NCI-H1048 (cell line): ENCODE results near the gene TRIM71.
A peak's percentile ranks its signal among the peaks of the same experiment; 100 is the strongest.
"Not testable (repeated sequence)": the region's sequence is repeated elsewhere in the genome, so short reads cannot be mapped to it uniquely, and the experiment has no call there.

Experiments used
- DNase-seq: peaks from one replicate; lab custom pipeline; 2025; lab: John Stamatoyannopoulos, UW

Gene TRIM71

GRCh38 chr3:32817558-32818228 lies at the start of gene TRIM71:
Gene TRIM71, plus strand, starts transcription at chr3:32817997. Its CDS starts 84 bp downstream, at chr3:32818081.
- DNase-seq, result no peak

DNA sequence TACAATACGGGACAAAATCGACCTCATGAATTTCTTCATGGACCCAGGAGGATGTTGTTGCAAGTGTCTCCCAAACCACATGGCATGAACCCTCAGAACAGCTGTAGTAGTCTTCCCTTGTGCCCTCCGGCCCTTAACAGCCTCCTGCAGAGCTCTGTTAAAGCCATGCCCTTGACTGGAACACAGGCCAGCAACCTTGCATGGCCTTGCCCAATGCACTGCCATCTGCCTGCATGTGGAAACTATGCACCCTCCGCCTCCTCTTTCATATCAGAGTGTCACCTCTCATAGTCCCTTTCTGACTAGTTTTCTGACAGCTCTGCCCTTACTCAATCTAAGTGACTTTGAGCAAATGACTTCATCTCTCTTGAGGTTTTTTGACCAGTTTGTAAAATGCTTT lies 39.4 kb upstream of the TRIM71 start:
- no peak for DNase-seq

- DNase-seq, result no peak
Observed at GRCh38 chr3:32780071-32780734, 37.6 kb upstream of the TRIM71 start.

GRCh38 chr3:32780735-32781210 lies 37.0 kb upstream of the TRIM71 start:
- DNase-seq, result peak; percentile 79

DNA sequence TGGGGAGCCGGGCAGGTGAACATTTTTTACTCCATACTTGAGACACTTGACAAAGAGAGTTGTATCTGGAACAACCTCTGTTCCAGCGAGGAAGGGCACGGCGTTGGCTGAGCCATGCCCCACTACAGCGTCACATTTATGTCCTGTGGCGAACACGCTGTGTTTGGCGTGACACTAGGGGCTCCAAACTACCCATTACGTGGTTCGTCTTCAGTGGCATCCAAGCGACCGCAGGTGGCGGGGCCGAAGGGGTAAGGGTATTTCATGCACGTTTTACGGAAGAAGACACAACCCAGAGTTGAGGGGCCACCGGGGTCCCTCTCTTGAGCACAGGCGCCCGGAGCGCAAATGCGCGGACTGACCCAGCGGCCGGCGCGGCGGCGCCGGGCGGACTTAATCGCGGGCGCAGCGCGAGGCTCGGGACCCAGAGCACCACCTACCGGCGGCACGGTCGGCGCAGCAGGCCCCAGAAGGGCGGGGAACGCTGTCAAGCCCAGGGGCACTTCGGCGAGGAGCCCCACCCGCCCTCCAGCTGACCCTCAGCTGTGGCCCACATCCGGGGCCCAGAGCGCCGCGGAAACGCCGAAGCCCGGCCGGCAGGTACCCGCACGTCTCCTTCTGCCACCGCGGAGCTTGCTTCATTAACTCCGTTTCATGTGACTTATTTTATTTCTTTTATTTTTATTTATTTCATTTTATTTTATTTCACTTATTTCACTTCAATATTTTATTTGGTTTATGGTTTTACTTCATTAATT lies 36.4 kb upstream of the TRIM71 start:
- DNase-seq, result peak; percentile 64

DNA sequence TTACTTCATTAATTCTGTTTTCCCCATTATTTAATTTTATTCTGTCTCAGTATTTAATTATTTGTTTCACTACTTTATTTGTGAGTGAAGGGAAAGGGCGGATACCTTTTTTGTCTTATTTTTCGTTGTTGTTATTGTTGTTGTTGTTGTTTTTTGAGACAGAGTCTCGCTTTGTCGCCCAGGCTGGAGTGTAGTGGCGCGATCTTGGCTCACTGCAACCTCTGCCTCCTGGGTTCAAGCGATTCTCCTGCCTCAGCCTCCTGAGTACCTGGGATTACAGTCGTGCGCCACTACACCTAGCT lies 35.9 kb upstream of the TRIM71 start:
- DNase-seq, result not testable (repeated sequence)

DNA sequence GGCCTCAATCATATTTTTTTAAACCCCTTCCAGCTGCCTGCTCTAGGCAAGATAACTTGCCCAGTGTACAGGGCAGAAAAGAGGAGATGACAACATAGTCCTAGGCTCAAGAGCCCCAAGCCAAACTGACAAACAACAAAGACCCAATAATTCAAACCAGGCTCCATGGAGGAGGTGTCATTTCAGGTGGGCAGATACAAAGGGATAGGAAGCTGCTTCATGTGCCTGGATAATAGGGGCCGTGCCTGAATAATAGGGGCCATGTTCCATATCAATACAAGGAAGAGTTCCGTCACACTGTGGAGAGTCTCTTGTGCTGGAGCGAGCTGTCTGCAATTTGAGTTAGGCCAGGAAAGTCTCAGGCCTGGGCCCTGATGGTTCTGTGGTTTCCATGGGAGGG lies 35.4 kb upstream of the TRIM71 start:
- no peak for DNase-seq

DNA sequence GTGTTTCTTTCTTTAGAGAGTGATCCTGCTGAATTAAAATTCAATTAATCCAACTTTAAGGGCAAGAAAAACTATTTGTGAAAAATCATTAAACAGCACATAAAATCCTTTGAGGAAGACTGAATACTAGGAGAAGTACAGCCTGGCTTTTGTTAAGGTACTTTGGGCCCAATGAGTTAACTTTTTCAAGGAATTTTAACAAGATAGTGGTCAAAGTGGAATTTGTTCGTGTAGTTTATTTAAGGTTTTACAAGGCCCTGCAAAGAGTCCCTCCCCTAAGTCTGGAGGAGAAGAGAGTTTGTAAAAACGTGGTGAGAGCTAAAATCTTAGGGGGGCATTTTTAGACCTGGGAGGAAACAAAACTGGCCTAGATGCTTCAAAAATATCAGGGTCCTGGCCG lies 26.0 kb upstream of the TRIM71 start:
- no peak for DNase-seq

- no peak for DNase-seq
Observed at GRCh38 chr3:32794487-32795308, 23.1 kb upstream of the TRIM71 start.

- not testable (repeated sequence) for DNase-seq
Observed at GRCh38 chr3:32796384-32796950, 21.3 kb upstream of the TRIM71 start.

GRCh38 chr3:32797776-32798175 lies 20.0 kb upstream of the TRIM71 start:
- DNase-seq, result no peak

DNA sequence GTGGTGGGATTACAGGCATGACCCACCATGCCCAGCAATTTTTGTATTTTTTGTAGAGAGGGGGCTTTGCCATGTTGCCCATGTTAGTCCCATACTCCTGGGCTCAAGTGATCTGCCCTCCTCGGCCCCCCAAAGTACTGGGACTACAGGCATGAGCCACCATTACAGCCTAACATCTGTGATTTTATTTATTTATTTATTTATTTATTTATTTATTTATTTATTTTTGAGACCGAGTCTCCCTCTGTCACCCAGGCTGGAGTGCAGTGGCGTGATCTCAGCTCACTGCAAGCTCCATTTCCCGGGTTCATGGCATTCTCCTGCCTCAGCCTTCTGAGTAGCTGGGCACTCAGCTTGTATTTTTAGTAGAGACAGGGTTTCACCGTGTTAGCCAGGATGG lies 16.4 kb upstream of the TRIM71 start:
- DNase-seq, result not testable (repeated sequence)

DNA sequence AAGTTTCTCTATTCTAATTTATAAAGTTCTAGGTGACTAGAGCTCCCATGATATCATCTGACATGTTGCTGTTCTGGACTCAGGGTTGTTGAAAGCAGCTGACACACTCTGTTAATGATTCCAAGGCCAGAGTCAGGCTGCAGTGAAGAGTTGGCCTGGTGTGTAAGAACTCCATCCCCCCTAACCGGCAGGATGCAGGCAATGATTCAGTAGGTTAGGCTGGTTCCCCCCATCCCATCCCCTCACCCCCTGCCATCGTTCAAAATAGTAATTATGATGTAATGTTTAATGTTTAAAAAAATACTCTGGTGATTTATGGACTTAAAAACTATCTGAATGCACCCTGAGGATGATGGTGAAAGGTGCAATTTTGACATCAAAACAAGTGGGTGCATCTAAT lies 4.6 kb upstream of the TRIM71 start:
- no peak for DNase-seq

GRCh38 chr3:32814361-32814760 lies 3.4 kb upstream of the TRIM71 start:
- DNase-seq, result no peak

- DNase-seq, result no peak
Observed at GRCh38 chr3:32815841-32816438, 1.9 kb upstream of the TRIM71 start.

- DNase-seq, result no peak
Observed at GRCh38 chr3:32816439-32817256, 1.1 kb upstream of the TRIM71 start.

- DNase-seq, result no peak
Observed at GRCh38 chr3:32817257-32817557, 590 bp upstream of the TRIM71 start.

- DNase-seq, result no peak
Observed at GRCh38 chr3:32818229-32818969, 602 bp downstream of the TRIM71 start.

DNA sequence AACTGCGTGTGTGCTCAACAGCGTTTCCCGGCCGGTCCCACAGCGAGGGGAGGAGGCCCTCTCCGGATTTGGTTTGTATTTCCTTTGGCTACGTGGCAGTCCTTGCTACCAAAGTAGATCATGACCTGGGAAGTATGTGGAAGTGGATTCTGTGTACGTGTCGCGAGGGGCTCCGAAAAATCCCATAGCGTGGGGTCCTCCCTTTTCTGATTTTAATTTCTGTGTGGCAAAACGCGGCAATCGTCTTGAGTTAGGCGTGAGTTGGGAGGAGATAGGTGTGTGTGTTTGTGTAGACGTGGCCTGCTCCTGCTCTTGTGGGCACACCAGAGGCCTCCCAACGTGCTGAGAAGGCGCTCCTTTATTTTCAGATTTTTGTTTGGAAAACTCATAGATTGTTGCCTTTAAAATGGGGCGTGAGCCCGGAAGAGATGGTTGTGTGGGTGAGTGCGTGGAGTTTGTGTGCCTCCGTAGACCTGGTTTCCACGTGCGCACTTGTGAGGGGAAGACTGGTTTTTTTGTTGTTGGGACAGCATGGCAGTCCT lies 1.2 kb downstream of the TRIM71 start:
- no peak for DNase-seq
